Measurements from ENCODE around the gene CDSN. TPM values are rescaled to one million over a fixed set of nuclear protein-coding genes. Genes with fewer than 3 reads are reported as not detected.

CDSN gene
- total and polyA plus RNA-seq, 2 experiments from 2014 or later, result not detected

- no peaks in the 10 kb centered on the region for H3K4me1 ChIP-seq (ENCODE audit: insufficient read depth)
- no peaks in the 10 kb centered on the region for H3K27me3 ChIP-seq
- H3K4me3 ChIP-seq, result no peak overlapping the region
- no peaks in the 10 kb centered on the region for H3K79me2 ChIP-seq
- no peak for TF ChIP-seq EZH2 (IDR thresholded peaks at IDR 0.05; ENCODE audit: borderline replicate concordance)
- TF ChIP-seq EZH2phosphoT487 (IDR thresholded peaks at IDR 0.05; ENCODE audit: low read depth, severe bottlenecking, unreplicated experiment), result no peak
- TF ChIP-seq CTCF (IDR thresholded peaks at IDR 0.05; ENCODE audit: poor library complexity), result no peak
- no peak overlapping the region for H3K4me2 ChIP-seq
- no peak overlapping the region for H2AFZ ChIP-seq
- H3K9me2 ChIP-seq (replicated peaks; ENCODE audit: insufficient read depth), result no peaks in the 10 kb centered on the region
- no peaks in the 10 kb centered on the region for H3K36me3 ChIP-seq (replicated peaks; ENCODE audit: insufficient read depth, low read depth)
- DNase-seq (ENCODE audit: low spot score), result no peak
- no peak overlapping the region for H3K27ac ChIP-seq
- H3K9me3 ChIP-seq (ENCODE audit: low read depth), result no peaks in the 10 kb centered on the region
- 98% methylated on average over 2 of the region's 2 CpGs for WGBS (ENCODE audit: low lambda C conversion rate, missing lambda C conversion rate)
- no peaks in the 10 kb centered on the region for H4K20me1 ChIP-seq (ENCODE audit: insufficient read depth, poor library complexity, severe bottlenecking)
Measured at GRCh38 chr6:31103136-31103535, 17.1 kb downstream of the CDSN start.

- WGBS (ENCODE audit: low lambda C conversion rate, missing lambda C conversion rate), result over 99% methylated on average over 4 of the region's 4 CpGs
- H3K4me1 ChIP-seq (ENCODE audit: insufficient read depth), result peaks cover 3% of the 10 kb centered on the region
- no peak for DNase-seq (ENCODE audit: low spot score)
- no peaks in the 10 kb centered on the region for H3K9me2 ChIP-seq (replicated peaks; ENCODE audit: insufficient read depth)
- TF ChIP-seq CTCF (IDR thresholded peaks at IDR 0.05; ENCODE audit: poor library complexity) (no peak), EZH2phosphoT487 (IDR thresholded peaks at IDR 0.05; ENCODE audit: low read depth, severe bottlenecking, unreplicated experiment) (no peak), EZH2 (IDR thresholded peaks at IDR 0.05; ENCODE audit: borderline replicate concordance) (no peak)
- no peak overlapping the region for H3K4me3 ChIP-seq
- no peaks in the 10 kb centered on the region for H4K20me1 ChIP-seq (ENCODE audit: insufficient read depth, poor library complexity, severe bottlenecking)
- no peaks in the 10 kb centered on the region for H3K36me3 ChIP-seq (replicated peaks; ENCODE audit: insufficient read depth, low read depth)
- H3K4me2 ChIP-seq, result no peak overlapping the region
- H2AFZ ChIP-seq, result no peak overlapping the region
- no peaks in the 10 kb centered on the region for H3K27me3 ChIP-seq
- no peak overlapping the region for H3K27ac ChIP-seq
- no peaks in the 10 kb centered on the region for H3K79me2 ChIP-seq
- no peaks in the 10 kb centered on the region for H3K9me3 ChIP-seq (ENCODE audit: low read depth)
Measured at GRCh38 chr6:31098449-31098938, 21.8 kb downstream of the CDSN start.

- H3K9me2 ChIP-seq (replicated peaks; ENCODE audit: insufficient read depth), result no peaks in the 10 kb centered on the region
- H3K4me2 ChIP-seq, result no peak overlapping the region
- no peaks in the 10 kb centered on the region for H3K9me3 ChIP-seq (ENCODE audit: low read depth)
- WGBS (ENCODE audit: low lambda C conversion rate, missing lambda C conversion rate), result 84% methylated on average over 5 of the region's 5 CpGs
- no peak overlapping the region for H3K27ac ChIP-seq
- H3K36me3 ChIP-seq (replicated peaks; ENCODE audit: insufficient read depth, low read depth), result no peaks in the 10 kb centered on the region
- H3K4me3 ChIP-seq, result no peak overlapping the region
- H3K79me2 ChIP-seq, result no peaks in the 10 kb centered on the region
- no peak overlapping the region for H2AFZ ChIP-seq
- TF ChIP-seq EZH2phosphoT487 (IDR thresholded peaks at IDR 0.05; ENCODE audit: low read depth, severe bottlenecking, unreplicated experiment) (no peak), CTCF (IDR thresholded peaks at IDR 0.05; ENCODE audit: poor library complexity) (no peak), EZH2 (IDR thresholded peaks at IDR 0.05; ENCODE audit: borderline replicate concordance) (no peak)
- no peak for DNase-seq (ENCODE audit: low spot score)
- H4K20me1 ChIP-seq (ENCODE audit: insufficient read depth, poor library complexity, severe bottlenecking), result no peaks in the 10 kb centered on the region
- no peaks in the 10 kb centered on the region for H3K27me3 ChIP-seq
- H3K4me1 ChIP-seq (ENCODE audit: insufficient read depth), result peaks cover 3% of the 10 kb centered on the region
Measured at GRCh38 chr6:31096656-31097055, 23.6 kb downstream of the CDSN start.

- Histone ChIP-seq H2AFZ (no peak overlapping the region), H3K27ac (no peak overlapping the region), H3K4me3 (no peak overlapping the region), H3K9me3 (ENCODE audit: low read depth) (no peaks in the 10 kb centered on the region), H3K79me2 (no peaks in the 10 kb centered on the region), H3K4me1 (ENCODE audit: insufficient read depth) (peaks cover 3% of the 10 kb centered on the region), H3K9me2 (replicated peaks; ENCODE audit: insufficient read depth) (no peaks in the 10 kb centered on the region), H4K20me1 (ENCODE audit: insufficient read depth, poor library complexity, severe bottlenecking) (no peaks in the 10 kb centered on the region), H3K27me3 (no peaks in the 10 kb centered on the region), H3K4me2 (no peak overlapping the region), H3K36me3 (replicated peaks; ENCODE audit: insufficient read depth, low read depth) (no peaks in the 10 kb centered on the region)
- DNase-seq (ENCODE audit: low spot score), result no peak
- WGBS (ENCODE audit: low lambda C conversion rate, missing lambda C conversion rate), result 85% methylated on average over 3 of the region's 3 CpGs
- TF ChIP-seq CTCF (IDR thresholded peaks at IDR 0.05; ENCODE audit: poor library complexity), result no peak
- TF ChIP-seq EZH2 (IDR thresholded peaks at IDR 0.05; ENCODE audit: borderline replicate concordance), result no peak
- TF ChIP-seq EZH2phosphoT487 (IDR thresholded peaks at IDR 0.05; ENCODE audit: low read depth, severe bottlenecking, unreplicated experiment), result no peak
Measured at GRCh38 chr6:31096215-31096614, 24.0 kb downstream of the CDSN start.
